GM19043 (cell line): ENCODE measurements around the gene ZC3H7B.
A peak's percentile ranks its signal among the peaks of the same experiment; 100 is the strongest.
"Not testable (repeated sequence)": the region's sequence is repeated elsewhere in the genome, so short reads cannot be mapped to it uniquely, and the experiment has no call there.

ENCODE experiments used
- ATAC-seq: cut with Tn5 transposase; IDR thresholded peaks from one replicate; pipeline ENCODE4 v1.9.1; 2021; ENCODE audit warnings: low read depth; ENCODE audit not compliant: unreplicated experiment

Gene ZC3H7B, protein sequence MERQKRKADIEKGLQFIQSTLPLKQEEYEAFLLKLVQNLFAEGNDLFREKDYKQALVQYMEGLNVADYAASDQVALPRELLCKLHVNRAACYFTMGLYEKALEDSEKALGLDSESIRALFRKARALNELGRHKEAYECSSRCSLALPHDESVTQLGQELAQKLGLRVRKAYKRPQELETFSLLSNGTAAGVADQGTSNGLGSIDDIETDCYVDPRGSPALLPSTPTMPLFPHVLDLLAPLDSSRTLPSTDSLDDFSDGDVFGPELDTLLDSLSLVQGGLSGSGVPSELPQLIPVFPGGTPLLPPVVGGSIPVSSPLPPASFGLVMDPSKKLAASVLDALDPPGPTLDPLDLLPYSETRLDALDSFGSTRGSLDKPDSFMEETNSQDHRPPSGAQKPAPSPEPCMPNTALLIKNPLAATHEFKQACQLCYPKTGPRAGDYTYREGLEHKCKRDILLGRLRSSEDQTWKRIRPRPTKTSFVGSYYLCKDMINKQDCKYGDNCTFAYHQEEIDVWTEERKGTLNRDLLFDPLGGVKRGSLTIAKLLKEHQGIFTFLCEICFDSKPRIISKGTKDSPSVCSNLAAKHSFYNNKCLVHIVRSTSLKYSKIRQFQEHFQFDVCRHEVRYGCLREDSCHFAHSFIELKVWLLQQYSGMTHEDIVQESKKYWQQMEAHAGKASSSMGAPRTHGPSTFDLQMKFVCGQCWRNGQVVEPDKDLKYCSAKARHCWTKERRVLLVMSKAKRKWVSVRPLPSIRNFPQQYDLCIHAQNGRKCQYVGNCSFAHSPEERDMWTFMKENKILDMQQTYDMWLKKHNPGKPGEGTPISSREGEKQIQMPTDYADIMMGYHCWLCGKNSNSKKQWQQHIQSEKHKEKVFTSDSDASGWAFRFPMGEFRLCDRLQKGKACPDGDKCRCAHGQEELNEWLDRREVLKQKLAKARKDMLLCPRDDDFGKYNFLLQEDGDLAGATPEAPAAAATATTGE

DNA sequence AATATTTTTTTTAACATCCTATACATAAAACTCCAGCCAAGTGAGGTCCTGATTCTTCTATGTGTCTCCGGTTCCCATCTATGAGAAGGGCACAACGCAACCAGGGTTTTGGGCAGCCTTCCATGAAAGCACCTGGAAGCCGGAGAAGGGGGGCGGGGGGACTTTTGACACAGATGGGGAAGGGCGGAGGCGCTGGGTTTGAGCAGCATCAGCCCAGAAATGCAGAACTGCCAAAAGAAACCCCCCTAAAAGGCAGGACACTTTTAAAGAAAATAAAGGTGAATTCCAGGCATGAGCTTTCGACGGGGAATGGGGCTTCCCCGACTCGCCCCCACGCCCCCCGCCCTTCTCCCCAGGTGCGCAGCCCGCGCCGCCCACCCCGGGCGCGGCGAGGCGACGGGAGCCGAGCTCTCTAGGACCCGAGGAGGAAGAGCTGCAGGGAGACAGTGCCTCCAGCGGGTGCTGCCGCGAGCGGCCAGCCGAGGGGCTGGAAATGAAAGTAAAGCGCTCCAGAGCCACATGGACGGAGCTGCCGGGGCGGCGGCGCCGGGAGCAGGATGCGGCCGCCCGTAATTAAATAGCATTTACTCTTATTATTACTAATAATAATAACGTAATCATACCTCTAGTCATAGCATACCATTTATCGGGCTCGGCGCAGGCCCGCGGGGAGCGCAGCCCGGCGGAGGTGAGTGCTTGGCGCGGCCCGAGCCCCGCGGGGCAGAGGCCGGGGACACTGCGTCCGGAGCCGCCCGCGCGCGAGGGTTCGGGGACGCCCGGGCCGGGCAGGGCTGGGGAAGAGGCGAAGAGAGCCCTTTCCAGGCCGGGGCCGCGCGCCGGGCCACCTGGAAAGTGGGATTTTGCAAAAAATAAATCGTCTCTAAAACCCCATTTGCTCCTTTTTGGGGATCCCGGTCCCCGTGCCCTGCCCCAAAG lies at the start of gene ZC3H7B:
TSS of gene ZC3H7B (plus strand) at position 441 of the 936 bp plus-strand sequence. CDS start 19,136 bp downstream, outside the sequence.
- peak; percentile 88 for ATAC-seq

DNA sequence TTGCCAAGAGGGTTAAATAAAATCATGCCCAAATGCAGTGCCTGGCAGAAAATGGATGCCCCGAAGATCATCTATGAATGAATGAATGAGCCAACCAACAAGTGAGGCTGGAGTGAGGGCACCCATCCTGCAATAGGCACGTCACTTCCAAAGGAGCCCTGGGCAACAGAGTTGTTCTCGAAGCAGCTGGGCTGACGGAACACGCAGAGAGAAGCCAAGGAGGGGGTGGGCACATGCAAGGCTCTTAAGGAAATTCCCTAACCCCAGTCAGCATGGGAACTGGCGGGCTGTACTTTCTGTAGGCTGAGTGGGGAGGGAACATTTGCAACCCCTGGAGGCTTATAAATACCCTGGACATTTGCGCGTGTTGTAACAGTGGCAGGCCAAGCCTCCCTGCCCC lies 49.0 kb upstream of the ZC3H7B start:
- ATAC-seq, result no peak

DNA sequence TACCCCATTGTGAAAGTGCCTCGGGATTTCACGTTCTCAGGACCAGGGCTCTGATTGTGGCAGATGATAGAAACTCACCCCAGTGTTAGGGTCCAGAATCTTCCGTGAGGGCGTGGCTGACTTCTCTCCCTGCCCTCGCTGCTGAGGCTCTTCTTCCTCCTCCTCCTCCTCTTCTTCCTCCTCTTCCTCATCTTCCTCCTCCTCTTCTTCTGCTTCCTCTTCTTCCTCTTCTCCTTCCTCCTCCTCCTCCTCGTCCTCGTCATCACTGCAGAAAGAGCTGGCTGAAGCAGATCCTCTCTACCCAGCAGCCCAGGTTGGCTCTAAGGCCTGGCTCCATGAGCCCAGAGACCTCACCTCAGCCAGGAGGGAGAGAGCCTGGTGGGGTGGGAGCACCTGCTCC lies 47.1 kb upstream of the ZC3H7B start:
- no peak for ATAC-seq

DNA sequence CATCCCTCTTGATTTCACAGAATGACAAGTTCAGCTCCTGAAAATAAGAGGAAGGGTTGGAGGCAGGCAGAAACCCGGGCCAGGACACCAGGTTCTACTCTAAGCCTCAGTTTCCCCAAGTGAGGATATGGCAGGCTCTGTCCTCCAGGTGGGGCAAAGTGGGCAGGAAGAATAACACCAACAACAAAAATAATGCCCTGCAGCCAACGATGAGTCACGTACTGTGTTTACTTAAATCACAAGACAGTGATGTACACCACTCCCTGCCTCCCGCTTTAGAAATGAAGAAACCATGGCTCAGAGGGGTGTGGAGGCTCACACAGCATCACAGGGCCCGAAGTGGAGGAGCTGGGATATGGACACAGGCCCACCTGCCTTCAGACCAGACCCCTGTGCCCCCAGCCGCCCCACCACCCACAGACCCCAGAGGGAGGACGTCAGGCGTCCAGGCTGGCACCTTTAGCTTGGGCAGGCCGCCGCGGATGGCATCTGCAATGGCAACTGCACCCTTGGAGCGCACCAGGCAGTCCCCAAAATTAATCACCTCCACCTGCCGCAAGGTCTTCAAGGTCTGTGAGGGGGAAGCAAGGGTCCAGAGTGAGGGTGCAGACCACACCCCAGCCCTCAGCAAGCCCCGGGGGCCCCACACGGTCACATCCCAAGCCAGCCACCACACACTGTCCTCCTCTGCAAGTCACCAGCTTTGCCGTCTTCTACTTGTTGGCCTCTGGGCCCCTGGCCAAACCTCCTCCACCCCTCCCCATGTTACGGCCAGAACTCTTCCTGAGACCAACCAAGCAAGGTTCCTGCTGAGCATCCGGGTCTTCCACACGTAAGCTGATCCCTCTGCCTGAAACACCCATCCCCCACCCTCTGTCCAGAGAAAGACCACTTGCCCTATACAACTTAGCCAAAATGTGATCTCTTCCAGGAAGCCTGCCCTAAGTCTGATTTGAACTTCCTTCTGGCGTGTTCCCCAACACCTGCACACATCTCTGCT lies 44.8 kb upstream of the ZC3H7B start:
- no peak for ATAC-seq

DNA sequence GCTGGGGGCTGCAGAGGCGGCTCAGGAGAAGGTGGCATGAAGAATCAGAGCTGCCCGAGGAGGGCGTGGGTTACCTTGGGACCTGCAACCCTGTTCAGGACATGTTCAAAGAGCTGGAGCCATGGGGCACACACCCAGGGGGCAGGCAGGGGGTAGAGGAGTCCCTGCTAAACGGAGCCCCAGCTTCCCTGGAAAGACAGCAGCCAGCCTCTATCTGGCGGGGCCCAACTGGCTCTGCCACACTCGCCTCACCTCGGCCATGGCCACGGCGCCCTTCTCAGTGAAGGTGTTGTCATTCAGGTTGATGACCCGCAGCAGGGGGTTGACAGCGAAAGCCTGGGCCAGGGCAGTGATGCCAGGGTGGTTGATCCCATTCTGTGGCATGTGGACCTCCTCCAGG lies 43.6 kb upstream of the ZC3H7B start:
- no peak for ATAC-seq

DNA sequence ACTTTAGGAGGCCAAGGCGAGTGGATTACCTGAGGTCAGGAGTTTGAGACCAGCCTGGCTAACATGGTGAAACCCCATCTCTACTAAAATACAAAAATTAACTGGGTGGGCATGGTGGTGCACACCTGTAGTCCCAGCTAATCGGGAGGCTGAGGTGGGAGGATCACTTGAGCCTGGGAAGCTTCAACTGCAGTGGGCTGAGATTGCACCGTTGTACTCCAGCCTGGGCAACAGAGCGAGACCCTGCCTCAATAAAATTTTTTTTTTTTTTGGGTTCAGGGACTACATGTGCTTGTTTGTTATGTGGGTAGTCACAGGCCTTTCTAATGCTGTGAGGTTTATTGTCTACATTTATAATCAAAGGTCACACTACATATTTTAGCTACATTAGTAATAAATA lies 41.6 kb upstream of the ZC3H7B start:
- ATAC-seq, result not testable (repeated sequence)

DNA sequence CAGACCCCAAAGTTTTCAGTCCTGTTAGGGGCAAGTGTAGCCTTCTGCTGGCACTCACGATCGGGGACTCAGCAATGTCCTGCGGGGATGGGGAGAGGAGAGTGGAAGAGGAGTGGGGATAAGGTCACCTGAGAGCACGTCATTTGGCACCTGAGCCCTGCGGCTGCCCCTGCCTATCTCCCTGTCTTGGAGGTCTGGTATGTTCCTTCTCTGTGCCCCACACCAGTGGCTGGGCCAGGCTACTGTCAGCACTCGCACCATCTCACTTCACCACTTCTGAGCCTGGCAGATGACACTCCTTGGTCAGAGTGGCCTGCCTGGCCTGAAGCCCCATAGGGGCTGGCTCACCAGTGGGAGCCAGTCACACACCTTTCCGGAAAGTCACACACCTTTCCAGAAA lies 40.5 kb upstream of the ZC3H7B start:
- no peak for ATAC-seq

DNA sequence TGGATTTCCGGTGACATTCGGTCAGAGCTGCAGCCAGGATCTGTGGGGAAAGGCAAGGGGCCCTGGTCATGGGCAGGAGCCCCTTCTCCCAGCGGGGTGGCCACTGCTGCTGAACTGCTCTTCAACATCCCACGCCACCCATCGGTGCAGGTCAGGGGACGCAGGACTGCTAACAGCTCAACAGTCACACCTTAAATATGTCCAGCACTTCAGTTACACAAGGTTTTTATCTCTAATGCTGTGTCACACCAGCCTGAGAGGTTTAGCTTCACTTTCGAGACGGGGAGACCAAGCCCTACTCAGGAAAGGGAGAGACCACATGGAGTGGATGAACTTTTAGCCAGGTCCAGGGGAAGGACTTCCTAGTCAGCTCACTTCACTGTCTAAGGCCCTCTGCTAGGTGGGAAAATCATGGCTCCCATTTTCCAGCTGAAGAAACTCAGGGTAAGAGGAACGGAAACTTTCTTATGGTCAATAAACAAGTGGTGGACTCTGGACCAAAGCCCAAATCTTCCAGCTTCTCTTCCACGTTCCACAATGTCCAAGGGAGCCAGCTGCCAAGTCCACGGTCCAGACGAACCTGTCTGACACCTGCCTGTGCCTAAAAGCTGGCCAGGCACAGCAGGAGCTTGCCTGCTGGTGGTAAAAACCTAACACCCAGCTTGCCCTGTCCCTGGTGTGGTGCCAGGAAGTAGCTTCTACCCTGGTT lies 39.6 kb upstream of the ZC3H7B start:
- ATAC-seq, result no peak

DNA sequence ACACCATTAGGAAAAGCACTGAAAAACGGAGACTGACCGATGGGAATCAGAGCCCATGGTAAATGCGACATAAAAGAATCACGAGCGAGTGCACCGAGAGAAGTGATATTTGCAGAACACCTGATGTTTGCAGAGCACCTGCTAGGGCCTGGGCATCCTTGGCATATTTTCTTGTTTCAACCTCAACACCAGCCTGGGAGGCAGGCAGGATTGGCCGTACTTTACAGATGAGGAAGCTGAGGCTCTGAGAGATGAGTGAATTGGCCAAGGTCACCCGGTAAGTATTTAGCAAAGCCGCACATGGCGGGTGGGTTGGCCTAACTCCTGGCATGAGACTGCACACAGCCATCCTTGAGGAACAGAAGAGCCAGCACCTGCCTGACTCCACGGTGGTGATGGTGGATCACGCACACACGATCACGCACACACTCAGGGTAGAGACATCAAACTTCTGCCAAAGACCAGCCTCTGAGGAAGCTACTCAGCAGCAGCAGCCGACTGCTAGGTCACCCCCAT lies 39.0 kb upstream of the ZC3H7B start:
- ATAC-seq, result no peak

DNA sequence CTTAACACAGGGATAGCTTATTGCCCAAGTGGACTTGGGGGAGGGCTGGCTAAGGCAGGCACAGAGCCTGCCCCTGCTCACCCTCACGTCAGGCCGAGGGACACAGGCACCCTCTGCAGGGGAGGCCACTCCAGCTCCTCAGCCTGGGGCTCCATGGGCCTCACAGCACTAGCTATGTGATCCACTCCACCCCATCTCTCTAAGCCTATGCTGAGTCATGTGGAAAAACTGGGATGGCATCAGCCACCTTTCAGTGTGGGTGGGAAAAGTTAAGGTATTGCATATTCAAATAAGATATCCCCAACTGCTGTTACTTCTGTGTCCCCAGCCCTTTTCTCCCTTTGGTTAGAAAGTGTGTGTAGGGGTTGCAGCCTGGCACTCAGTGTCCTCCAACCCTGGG lies 37.6 kb upstream of the ZC3H7B start:
- no peak for ATAC-seq

DNA sequence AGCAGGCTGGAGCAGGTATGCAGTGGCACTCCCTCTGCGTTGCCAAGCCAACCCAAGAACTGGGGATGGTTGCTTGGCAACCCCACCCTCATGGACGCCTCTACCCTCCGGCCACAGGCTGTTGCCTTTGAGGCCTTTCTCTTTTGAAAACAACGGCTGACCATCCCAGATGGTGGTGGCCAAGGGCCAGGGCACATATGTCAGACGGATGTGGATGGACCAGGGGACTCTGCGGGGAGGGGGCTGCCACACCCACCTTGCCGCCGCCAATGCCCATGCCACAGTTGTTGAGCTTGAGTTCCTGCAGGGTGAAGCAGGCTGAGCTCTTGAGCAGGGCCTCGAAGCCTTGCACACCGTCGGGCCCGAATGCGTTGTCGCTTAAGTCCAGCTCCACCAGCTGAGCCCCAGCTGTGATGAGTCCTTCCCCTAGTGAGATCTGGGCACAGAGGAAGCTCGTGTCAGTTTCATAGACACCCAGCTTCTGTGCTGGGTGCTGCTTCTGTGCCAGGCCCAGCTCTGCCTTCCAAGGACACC lies 36.9 kb upstream of the ZC3H7B start:
- no peak for ATAC-seq

DNA sequence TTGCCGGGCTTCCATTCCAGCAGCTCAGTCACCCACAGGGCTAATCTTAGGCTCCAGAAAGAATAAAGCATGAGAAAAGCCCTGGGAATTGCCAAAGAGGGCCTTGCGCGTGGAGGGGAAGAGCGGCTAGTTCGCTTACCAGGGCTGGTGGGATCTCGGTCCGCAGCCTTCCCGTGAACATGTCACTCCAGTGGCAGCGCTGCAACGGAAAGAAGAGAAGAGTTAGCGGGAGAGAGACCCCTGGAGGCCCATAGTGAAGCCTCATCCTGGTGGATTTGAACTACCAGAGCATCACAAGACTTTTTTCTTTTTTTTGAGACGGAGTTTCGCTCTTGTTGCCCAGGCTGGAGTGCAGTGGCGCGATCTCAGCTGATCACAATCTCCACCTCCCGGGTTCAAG lies 33.4 kb upstream of the ZC3H7B start:
- ATAC-seq, result no peak

DNA sequence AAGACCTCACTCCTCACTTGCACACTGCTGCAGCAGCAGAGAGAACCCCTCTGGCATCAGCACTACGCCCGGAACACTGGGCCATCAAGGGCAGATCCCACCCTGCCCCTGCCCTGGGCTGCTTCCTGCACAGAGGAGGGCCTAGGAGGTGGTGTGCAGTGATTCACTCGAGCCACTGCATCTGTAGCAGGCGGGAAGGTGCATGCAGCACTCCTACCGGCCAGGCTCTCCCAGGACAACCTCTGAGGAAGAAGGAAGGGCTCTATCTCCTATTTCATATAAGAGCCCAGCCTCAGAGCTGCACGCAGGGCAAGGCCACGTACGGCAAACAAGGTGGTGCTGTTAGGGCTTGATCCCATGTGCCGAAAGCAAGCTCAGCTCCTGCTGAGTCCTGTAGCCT lies 29.5 kb upstream of the ZC3H7B start:
- ATAC-seq, result no peak

DNA sequence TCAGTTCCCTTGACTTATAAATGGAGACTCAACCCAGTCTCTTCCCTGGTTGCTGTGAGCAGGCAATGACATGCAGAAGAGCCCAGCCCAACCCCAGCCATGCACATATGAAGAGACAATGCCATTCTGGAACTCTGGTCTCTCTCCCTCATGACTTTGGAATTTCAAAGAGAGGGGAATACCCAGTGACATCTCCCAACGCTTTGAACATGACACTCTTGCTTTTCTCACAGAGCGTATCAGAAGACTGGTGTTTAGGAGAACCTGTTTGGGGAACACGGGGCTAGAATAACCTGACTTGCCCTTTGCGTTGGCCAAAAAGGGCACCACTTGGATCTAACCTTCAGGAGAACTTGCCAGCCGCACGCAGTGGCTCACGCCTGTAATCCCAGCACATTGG lies 28.2 kb upstream of the ZC3H7B start:
- no peak for ATAC-seq

DNA sequence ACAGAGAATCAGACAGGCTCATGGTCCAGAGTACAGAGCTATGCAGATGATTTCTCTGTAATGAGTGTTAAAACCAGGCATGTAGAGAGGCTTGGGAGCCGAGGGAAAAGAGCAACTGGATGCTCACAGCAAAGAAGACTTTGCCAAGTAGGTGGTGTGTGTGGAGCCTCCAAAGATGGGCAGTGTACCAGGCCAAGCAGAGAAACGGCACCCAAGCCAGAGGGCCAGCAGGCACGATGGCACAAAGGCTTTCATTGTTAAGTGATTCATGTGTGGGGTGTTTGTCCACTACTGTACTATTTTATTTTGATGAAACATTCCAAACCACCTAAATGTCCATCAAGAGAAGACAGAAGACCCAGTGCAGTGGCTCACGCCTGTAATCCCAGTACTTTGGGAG lies 26.5 kb upstream of the ZC3H7B start:
- ATAC-seq, result no peak

DNA sequence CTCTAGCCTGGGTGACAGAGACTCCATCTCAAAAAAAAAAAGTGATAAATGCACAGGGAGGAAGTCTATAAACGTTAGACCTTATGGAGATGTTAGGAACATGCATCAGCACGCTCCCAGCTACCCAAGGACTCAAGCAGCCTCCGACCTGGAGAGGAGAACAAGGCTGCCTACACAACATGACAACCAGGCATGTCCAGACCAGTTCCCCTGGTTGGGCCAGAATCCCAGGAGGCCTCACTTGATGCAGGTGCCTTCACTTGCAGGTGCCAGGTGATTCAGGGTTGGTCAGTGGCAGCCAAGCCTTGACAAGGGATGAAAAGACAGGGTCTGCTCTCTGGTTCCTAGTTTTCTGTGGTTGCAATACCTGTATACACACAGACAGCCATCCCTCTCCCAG lies 21.3 kb upstream of the ZC3H7B start:
- ATAC-seq, result no peak

DNA sequence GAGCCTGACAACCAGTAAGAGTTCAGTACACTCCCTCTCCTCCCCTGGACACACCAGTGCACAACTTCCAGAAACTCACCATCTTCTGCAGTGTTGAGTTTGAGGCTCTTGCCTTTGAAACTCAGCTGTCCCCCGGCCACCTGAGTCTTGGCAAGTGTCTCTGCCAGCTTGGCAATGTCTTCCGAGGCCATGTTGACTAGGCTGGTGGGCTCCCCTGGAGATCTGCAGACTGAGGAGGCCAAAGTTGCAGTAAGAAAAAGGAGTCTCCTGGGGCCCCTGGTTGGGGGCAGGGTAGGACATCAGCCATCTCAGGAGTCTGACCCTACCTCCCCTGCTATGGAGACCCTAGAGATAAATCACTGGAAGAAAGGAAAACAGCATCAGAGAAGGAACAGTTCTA lies 20.5 kb upstream of the ZC3H7B start:
- ATAC-seq, result no peak

DNA sequence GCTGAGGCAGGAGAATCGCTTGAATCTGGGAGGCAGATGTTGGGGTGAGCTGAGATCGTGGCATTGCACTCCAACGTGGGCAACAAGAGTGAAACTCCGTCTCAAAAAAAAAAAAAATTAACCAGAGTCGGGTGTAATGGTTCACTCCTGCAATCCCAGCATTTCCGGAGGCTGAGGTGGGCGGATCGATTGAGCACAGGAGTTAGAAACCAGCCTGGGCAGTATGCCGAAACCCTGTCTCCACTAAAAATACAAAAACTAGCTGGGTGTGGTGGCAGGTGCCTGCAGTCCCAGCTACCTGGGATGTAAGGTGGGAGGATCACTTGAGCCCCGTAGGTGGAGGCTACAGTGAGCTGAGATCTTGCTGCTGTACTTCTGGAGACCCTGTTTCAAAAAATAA lies 16.9 kb upstream of the ZC3H7B start:
- no peak for ATAC-seq
